Endothelial cell (in vitro differentiated cells): Measurements from ENCODE around the gene SMIM9. TPM values are rescaled to one million over a fixed set of nuclear protein-coding genes. Genes with fewer than 3 reads are reported as not detected.
"Not testable (repeated sequence)": the region's sequence is repeated elsewhere in the genome, so short reads cannot be mapped to it uniquely, and the experiment has no call there.

Experiments
- DNase-seq: peaks from one replicate; pipeline ENCODE4 v3.0.0; 2021; ENCODE audit warnings: low spot score
- H3K27ac Mint-ChIP-seq: one replicate; pipeline ENCODE4 v1.8.0; 2021; ENCODE audit warnings: mixed read lengths, inconsistent platforms; ENCODE audit not compliant: unreplicated experiment
- H3K27me3 Mint-ChIP-seq: one replicate; pipeline ENCODE4 v1.8.0; 2021; ENCODE audit warnings: mild to moderate bottlenecking, moderate library complexity, mixed read lengths, inconsistent platforms; ENCODE audit not compliant: unreplicated experiment
- H3K36me3 Mint-ChIP-seq: one replicate; pipeline ENCODE4 v1.8.0; 2021; ENCODE audit warnings: mild to moderate bottlenecking, low read depth, mixed read lengths, inconsistent platforms; ENCODE audit not compliant: unreplicated experiment
- H3K4me1 Mint-ChIP-seq: one replicate; pipeline ENCODE4 v1.8.0; 2021; ENCODE audit warnings: mild to moderate bottlenecking, mixed read lengths, inconsistent platforms; ENCODE audit not compliant: unreplicated experiment
- H3K4me3 Mint-ChIP-seq: one replicate; pipeline ENCODE4 v1.8.0; 2021; ENCODE audit warnings: mild to moderate bottlenecking, mixed read lengths, inconsistent platforms; ENCODE audit not compliant: unreplicated experiment
- H3K9me3 Mint-ChIP-seq: one replicate; pipeline ENCODE4 v1.8.0; 2021; ENCODE audit warnings: mixed read lengths, inconsistent platforms; ENCODE audit not compliant: unreplicated experiment
- CTCF ChIP-seq: fragments of 200-600 bp; sonication (generic); IDR thresholded peaks from one replicate; pipeline ENCODE4 v1.5.0; 2021; ENCODE audit warnings: antibody characterized with exemption; ENCODE audit not compliant: unreplicated experiment
- long read RNA-seq: library from polyadenylated mRNA; unstranded; transcript quantifications from one replicate; pipeline ENCODE4 v2.0.0, GENCODE V29; 2020; ENCODE audit not compliant: unreplicated experiment
- total RNA-seq: library from RNA; stranded (reverse); fragmentation: NEBNext Ultra II Directional; extraction: Animal tissue kit (Norgen Biotek cat#: 25700); gene quantifications from one replicate; pipeline ENCODE4 v1.2.1, GENCODE V29; 2021; ENCODE audit not compliant: unreplicated experiment

SMIM9 gene
- total RNA-seq: not detected
- long read RNA-seq: 0 reads

GRCh38 chrX:154834562-154834961 lies at the start of gene SMIM9:
TSS of gene SMIM9 (minus strand) at chrX:154834662. CDS start at chrX:154830856, 3,806 bp downstream.
- H3K4me3 Mint-ChIP-seq: no peak within 1 kb of the TSS
- no peak for TF ChIP-seq CTCF
- no peaks in the 10 kb centered on the region for H3K9me3 Mint-ChIP-seq
- DNase-seq: no peak
- H3K27ac Mint-ChIP-seq: no peak within 1 kb of the TSS
- peaks cover 2% of the 10 kb centered on the region for H3K27me3 Mint-ChIP-seq
- H3K36me3 Mint-ChIP-seq: no peaks in the 10 kb centered on the region
- no peaks in the 10 kb centered on the region for H3K4me1 Mint-ChIP-seq

- not testable (repeated sequence) for H3K4me1 Mint-ChIP-seq, H3K9me3 Mint-ChIP-seq, H3K27me3 Mint-ChIP-seq, DNase-seq, H3K36me3 Mint-ChIP-seq, H3K27ac Mint-ChIP-seq, H3K4me3 Mint-ChIP-seq
Measured at GRCh38 chrX:154884069-154884468, 49.6 kb upstream of the SMIM9 start.

- TF ChIP-seq CTCF: no peak
- H3K27ac Mint-ChIP-seq: no peak overlapping the region
- no peak for DNase-seq
- no peaks in the 10 kb centered on the region for H3K4me1 Mint-ChIP-seq
- no peaks in the 10 kb centered on the region for H3K9me3 Mint-ChIP-seq
- H3K4me3 Mint-ChIP-seq: no peak overlapping the region
- no peaks in the 10 kb centered on the region for H3K36me3 Mint-ChIP-seq
- peaks cover 3% of the 10 kb centered on the region for H3K27me3 Mint-ChIP-seq
Measured at GRCh38 chrX:154873329-154873728, 38.9 kb upstream of the SMIM9 start.

GRCh38 chrX:154868522-154868921 lies 34.1 kb upstream of the SMIM9 start:
- H3K9me3 Mint-ChIP-seq, H3K4me1 Mint-ChIP-seq, H3K4me3 Mint-ChIP-seq, H3K27ac Mint-ChIP-seq, DNase-seq, H3K36me3 Mint-ChIP-seq, H3K27me3 Mint-ChIP-seq: not testable (repeated sequence)

- Mint-ChIP-seq H3K36me3 (peaks cover 3% of the 10 kb centered on the region), H3K9me3 (no peaks in the 10 kb centered on the region), H3K4me3 (no peak overlapping the region), H3K4me1 (no peaks in the 10 kb centered on the region), H3K27ac (no peak overlapping the region), H3K27me3 (no peaks in the 10 kb centered on the region)
- TF ChIP-seq CTCF: no peak
- DNase-seq: no peak
Measured at GRCh38 chrX:154855256-154855655, 20.8 kb upstream of the SMIM9 start.

- Mint-ChIP-seq H3K36me3 (peaks cover 5% of the 10 kb centered on the region), H3K27me3 (no peaks in the 10 kb centered on the region), H3K9me3 (peaks cover 4% of the 10 kb centered on the region), H3K4me3 (no peak overlapping the region), H3K27ac (no peak overlapping the region), H3K4me1 (no peaks in the 10 kb centered on the region)
- TF ChIP-seq CTCF: no peak
- DNase-seq: no peak
Measured at GRCh38 chrX:154850957-154851611, 16.6 kb upstream of the SMIM9 start.
